ENCODE results near the gene PLEKHN1.
"Not testable (repeated sequence)": the region's sequence is repeated elsewhere in the genome, so short reads cannot be mapped to it uniquely, and the experiment has no call there.

PLEKHN1 gene

DNA sequence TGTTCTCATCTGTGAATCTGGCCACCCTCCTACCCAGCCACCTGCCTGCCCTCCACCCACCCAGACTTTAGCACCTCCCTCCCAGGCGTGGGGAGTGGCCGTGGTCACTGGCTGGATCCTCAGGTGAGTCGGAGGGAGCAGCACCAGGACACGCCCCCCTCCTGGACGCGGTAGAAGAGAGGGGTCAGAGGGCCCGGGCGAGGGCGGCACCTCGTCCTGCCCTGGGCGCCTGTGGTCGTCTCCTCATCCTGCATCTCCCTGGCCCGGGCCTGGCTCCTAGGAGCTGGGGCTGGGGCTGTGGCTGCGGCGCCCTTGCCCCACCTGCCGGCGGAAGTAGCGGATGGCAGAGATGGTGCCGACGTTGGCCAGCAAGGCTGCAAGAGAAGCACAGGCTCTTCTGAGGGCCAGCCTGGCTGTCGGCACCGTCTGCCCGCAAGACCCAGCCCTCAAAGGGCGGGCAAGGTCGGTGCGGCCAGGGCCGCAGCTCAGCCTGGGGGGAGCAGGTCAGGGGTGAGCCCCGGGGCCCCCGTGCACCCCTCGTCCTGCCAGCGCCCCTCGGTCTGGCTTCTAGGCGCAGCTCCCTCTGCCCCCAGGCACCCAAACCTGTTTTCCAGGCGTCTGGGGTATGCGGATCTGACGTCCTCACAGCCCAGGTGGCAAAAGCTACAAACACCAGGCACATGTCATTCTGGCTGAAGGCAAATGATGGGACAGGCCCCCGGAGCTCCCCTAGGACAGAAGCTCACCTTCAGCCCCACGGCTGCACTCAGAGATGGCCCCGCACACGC lies 9.8 kb downstream of the PLEKHN1 start:
- peak in 4 of 5 donors; percentile 46 to 71 (median 56) for DNase-seq

DNA sequence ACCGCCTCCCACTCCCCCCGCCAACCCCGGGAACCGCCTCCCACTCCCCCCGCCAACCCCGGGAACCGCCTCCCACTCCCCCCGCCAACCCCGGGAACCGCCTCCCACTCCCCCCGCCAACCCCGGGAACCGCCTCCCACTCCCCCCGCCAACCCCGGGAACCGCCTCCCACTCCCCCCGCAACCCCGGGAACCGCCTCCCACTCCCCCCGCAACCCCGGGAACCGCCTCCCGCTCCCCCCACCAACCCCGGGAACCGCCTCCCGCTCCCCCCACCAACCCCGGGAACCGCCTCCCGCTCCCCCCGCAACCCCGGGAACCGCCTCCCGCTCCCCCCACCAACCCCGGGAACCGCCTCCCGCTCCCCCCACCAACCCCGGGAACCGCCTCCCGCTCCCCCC lies 10.5 kb downstream of the PLEKHN1 start:
- not testable (repeated sequence) for DNase-seq

DNA sequence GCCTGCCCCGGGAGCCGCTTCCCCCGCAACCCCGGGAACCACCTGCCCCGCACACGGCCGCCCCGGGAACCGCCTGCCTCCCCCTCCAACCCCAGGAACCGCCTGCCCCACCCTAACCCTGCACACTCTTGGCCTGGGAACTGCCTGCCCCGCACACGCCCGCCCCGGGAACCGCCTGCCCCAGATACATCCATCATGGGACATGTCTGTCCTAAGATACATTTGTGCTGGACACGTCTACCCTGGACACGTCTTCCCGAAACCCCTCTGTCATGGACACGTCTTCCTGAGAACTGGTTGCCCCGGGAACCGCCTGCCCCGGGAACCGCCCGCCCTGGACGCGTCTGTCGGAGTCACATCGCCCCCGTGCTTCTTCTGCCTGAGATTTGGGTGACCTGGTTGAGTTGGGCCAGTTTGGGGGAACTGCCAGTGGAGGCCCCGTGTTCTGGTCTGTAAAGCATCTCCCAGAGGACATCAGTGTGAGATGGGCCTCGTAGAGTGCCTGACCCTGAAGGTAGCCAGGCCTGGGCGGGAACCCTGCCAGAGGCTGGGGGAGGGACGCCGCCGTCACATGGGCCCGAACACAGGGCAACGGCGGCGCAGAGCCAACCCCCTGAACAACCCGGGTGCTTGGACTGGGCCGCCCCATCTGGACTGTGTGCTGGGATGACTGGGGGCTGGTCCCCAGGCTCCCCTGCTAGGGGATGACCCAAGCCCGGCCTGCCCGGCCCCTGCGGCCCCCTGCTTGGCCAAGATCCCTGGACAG lies 12.0 kb downstream of the PLEKHN1 start:
- DNase-seq, result no peak

DNA sequence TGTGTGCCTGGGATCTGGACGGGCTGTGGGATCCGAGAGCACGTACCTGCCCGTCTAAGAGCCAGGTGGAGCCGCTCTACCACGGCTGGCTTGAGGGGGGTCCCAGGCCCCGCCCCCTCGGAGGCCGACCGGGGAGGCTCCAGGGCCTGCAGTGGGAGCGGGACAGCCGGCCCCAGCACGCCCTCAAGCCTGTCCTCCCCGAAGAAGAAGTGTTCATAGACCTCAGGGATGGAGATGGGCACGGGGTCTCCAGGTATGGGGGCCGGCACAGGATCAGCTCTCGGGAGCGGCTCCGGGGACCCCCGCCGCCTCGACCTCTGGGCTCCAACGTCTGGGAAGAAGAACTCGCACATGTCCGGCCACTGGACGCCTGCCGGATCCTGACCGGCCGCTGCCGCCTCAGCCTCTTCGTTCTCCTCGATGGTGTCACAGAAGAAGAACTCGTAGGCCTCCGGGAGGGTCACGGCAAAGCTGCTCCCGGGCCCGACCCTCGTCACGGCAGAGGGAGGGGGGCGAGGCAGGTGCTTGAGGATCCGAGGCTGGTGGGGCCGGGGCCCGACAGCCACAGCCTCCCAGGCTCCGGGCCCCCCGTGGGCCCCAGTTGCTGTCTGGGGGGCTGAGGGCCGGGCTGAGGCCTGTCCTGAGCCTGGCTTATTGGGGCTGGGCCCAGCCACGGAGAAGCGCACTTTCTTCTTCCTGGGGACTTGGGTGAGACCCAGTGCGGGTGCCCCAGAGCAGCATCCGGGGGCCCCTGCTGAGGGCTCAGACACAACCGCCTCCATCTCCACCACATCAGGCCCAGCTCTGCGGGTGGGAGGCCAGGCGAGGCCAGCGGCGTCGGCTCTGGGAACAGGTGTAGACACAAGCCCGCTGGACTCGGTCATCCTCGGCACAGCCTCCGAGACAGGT lies 12.8 kb downstream of the PLEKHN1 start:
- no peak for DNase-seq

DNA sequence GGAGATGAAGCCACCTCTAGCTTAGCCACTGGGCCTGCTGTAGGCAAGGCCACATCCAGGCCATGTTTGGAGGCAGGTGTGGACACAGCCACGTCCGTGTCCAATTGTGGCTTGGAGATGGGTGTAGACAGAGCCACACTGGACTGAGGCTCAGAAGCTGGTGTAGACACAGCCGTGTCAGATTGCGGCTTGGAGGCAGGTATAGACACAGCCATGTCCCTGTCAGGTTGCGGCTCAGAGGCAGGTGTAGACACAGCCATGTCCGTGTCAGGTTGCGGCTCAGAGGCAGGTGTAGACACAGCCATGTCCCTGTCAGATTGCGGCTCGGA lies 13.4 kb downstream of the PLEKHN1 start:
- DNase-seq, result no peak

DNA sequence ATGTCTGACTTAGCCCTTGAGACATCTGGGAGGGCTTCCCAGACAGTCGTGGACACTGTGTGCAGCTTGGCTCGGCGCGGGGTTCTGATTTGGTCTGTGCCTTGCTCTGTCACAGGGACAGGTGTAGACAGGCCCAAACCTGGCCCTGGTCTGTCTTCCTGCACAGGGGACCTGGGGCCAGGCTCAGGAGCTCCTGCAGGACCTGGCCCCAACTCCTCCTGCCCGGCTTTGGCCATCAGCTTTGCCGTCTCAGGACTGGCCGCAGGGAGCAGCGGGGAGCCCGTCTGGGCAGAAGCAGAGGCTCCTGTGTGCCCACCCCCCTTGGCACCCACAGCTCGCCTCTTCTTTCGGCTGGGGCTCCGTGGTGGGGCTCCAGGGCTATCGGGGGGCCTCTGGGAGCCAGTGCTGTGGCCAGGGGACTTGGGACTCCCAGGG lies 13.9 kb downstream of the PLEKHN1 start:
- DNase-seq, result no peak

DNA sequence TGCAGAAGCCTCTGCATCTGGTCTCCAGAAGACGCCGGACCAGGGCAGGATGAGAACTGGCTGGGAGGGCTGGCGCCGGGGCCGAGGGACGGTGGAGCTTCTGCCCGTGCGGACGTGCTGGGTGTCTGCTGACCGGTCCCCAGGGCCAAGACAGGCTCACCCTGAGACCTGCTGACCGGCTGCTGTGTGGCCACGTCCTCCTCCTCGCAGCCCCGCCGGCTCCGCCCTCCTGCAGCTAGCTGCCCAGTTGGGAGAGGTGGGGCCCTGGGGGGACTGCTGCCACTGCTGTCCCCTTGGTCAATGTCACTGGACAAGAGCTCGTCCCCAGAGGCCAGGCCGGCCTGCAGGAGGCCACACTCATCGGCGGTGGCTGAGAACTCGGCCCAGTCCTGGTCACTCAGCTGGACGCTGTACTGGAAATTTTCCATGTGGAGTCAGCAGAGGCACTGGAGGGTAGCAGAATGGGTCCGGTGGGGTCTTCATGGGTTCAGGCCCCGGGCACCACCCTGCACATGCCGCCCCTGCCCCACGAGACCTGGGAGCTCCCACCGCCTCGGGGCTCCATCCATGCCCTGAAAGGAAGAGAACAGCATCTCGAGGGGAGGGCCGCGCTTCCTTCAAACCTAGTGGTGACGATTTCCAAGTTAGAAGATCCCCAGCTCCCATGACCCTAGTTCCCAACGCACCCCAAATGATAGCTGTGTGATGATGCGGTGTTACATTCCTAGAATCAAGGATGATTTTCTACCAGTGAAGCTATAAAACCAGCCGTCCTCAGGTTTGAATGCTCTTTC lies 14.5 kb downstream of the PLEKHN1 start:
- no peak for DNase-seq

DNA sequence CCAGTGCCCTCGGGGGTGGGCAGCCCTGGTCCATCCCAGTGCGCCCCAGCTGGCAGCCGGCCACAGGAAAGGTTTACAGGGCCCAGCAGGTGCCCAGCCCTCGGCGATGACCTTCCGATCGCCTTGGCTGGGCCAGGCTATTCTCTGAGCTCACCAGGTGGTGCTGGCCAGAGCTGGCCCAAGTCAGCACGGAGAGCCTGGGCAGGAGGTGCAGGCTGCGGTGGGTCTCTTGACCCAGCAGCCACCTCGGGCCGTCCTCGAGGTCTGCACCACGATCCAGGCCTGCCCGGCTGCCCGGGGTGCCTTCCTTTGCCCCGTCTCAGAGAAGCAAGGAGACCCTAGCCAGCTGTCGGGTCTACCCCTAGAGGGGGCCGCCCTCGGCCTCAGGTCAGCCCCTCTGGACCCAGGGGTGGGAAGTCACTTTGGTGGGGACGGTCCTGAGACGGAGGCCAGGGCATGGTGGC lies 15.2 kb downstream of the PLEKHN1 start:
- no peak for DNase-seq

DNA sequence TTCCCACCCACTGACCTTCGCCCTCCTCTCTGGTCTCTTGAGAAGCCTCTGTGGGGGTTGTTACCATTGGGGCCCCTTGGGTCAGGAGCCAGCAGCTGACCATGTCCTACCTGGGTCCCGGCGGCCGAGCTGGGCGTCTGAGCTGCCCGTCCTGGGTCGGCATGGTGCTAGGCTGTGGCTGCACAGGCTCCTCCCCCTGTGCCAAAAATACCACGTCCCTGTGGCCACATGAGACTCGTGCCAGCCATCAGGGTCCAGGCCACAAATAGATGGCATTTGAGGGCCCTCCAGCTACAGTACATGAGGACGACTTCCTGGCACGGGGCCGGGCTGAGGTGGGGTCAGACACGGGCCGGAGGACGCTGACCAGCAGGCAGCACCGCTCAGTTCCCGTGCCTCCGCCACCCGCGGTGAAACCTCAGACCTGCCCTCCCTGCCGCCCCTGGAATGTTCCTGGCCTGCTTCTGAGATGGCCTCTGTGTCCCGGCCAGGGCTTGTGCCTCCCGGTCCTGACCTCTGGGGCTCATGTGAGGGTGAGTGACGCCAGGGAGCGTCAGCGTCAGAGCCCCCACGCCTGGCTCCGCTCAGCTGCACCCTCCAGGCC lies 15.8 kb downstream of the PLEKHN1 start, which contains the start of gene PERM1:
Gene PERM1 (minus strand): TSS at position 139 of the 604 bp plus-strand sequence. CDS start 1,064 bp downstream, outside the sequence.
- no peak for DNase-seq

DNA sequence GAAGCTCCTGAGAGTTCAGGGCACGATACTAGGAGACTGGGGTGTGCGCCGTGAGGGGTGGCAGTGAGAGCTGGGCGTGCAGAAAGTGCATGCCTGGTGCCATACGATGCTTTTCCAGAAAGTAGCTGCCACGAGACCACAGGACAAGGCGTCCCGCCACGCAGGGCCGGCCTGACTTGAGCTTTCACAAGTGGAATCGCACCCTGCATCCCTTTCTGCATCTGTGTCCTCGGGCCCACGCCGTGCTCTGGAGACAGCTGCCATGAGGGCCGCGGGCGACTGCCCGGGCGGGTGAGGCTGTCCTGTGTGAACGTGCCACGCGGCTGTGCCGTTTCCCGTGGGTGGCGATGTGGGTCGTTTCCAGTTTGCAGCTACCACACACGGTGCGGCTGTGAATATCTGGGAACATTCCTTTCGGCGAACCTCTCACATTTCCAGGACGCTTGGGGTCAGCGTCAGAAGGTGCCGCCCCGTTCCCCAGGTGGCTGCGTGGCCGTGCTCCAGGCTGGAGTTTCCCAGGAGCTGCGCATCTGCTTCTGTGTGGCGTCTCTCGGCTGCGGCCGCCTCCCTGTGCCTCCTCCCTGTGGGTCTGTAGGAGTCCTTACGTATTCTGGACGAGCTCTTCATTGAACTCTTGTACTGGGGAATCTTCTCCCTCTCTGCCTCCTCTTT lies 16.6 kb downstream of the PLEKHN1 start:
- peak in 1 of 5 donors; percentile 10 for DNase-seq

DNA sequence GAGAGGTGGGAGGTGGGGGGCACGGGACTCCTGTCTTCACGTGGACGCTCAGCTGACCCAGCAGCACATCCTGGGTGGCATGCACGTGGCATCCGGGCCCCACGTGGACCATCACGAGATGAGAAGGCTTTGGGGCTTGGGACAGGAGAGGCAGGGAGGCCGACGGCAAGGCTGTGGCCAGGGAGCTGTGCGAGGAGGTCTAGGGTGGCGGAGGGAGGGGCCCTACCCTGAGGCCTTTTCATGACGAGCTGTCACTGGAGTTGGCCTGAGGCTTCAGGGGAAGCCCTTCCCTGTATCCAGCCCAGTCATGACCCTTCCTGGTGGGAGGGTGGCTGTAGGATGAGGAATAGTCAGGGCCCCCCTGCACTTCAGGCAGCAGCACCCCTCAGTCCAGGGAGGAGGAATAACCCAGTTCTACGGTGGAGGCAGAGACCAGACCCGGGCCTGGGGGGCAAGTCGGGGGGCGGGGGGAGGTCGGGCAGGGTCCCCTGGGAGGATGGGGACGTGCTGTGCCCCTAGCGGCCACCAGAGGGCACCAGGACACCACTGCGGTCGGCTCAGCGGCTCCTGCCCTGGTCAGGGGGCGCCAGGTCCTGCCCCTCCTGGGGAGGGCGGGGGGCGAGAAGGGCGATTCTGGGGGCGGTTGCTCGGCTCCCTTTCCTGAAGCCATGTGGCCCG lies 17.7 kb downstream of the PLEKHN1 start:
- peak in 3 of 5 donors; percentile 50 to 53 (median 52) for DNase-seq

DNA sequence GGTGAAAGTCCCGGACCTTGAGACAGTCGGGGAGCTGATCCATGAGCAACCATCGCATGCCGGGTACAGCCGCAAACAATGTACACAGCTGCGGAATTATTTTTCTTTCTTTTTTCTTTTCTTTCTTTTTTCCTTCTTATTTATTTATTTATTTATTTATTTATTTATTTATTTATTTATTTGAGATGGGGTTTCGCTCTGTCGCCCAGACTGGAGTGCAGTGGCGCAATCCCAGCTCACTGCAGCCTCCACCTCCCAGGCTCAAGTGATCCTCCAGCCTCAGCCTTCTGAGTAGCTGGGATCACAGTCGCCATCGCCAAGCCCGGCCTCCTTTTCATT lies 18.2 kb downstream of the PLEKHN1 start:
- no peak for DNase-seq

DNA sequence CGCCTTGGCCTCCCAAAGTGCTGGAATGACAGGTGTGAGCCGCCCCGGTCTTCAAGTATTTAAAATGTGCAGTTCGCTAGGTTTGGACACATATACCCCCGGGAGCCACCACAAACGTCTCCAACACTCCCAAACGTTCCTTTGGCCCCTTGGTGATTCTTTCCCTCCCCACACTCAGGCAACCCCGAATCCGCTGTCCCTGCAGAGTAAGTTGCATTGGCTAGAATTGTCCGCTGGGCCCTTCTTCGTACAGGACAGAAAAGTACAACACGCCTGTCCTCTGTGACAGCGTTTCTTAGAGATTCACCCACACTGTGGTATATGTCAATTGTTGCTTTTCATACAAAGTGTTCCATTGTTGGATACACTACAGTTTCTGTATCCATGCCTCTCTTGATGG lies 18.8 kb downstream of the PLEKHN1 start:
- DNase-seq, result no peak

DNA sequence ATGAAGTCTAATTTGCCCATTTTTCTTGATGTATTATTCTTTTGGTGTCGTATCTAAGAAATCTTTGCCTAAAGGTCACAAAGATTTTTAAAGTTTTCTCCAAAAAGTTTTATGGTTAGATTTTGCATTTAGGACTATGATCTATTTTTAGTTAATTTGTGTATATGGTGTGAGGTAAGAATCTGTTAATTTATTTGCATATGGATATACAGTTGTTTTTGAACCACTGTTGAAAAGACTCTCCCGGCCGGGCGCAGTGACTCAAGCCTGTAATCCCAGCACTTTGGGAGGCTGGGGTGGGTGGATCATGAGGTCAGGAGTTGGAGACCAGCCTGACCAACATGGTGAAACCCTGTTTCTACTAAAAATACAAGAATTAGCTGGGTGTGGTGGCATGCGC lies 21.8 kb downstream of the PLEKHN1 start:
- not testable (repeated sequence) for DNase-seq

DNA sequence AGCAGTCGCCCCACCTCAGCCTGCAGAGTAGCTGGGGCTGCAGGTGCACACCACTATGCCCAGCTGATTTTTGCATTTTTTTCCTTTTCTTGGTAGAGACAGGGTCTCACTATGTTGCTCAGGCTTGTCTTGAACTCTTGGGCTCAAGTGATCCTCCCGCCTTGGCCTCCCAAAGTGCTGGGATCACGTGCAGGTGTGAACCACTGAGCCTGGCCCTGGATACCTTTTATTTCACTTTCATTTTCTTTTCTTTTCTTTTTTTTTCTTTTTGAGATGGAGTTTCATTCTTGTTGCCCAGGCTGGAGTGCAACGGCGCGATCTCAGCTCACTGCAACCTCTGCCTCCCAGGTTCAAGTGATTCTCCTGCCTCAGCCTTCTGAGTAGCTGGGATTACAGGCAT lies 25.0 kb downstream of the PLEKHN1 start:
- not testable (repeated sequence) for DNase-seq

DNA sequence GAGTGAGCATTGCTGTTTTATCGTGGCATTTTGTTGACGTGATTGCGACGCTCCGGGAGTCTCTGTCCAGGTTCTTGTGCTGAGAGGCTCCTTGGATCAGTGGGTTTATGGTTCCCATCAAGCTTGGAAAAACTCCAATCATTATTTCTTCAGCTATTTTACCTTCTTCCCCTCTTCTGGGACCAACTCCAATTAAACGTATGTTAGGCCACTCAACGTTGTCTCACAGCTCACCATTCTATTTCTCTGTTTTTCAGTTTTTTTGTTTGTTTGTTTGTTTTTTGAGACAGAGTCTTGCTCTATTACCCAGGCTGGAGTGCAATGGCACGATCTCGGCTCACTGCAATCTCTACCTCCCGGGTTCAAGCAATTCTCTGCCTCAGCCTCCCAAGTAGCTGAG lies 25.6 kb downstream of the PLEKHN1 start:
- DNase-seq, result no peak

DNA sequence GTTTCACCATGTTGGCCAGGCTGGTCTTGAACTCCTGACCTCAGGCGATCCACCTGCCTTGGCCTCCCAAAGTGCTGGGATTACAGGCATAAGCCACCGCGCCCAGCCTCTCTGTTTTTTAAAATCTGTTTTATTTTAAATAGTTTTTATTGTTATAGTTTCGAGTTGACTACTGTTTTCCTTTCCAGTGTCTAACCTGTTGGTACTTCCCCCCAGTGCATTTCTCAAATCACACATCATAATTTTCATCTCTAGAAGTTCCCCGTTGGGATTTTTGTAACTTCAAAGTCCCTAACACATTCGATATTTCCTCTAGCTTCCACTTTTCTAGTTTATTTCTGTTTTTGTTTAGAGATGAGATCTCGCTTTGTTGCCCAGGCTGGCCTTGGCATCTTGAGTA lies 26.1 kb downstream of the PLEKHN1 start:
- DNase-seq, result no peak

DNA sequence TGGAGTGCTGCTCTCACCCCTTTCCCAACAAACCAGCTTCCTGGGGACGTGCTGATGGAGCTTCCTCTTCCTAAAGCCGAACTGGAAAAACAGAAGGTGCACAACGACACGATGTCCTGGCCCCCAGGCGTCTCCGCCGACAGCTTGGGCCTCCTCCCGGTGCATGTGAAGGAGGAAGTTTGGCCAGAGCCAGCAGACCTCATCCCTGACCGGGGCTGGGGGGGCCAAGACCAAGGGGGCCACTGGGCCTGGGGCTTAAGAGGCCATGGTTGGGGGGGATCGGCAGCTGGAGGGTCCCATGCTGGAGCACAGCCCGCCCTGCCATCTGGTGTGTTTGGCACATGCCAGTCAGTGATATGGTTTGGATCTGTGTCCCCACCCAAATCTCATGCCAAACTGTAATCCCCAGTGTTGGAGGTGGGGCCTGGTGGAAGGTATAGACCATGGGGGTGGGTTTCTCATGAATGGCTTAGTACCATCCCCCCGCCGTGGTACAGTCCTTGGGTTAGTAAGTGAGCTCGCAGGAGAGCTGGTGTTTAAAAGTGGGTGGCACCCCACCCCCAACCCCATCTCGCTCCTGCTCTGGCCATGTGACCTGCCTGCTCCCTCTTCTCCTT lies 27.2 kb downstream of the PLEKHN1 start:
- no peak for DNase-seq

DNA sequence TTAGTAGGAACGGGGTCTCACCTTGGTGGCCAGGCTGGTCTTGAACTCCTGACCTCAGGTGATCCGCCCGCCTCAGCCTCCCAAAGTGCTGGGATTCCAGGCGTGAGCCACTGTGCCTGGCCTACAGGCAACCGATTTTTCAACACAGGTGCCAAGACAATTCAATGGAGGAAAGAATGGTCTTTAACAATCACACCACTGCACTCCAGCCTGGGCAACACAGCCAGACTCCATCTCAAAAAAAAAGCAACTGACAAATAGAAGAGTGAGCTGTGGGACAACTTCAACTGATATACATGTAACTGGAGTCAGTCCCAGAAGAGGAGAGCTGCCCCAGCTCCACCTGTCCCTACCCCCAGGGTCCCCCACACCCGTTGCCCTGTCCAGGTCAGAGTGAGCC lies 28.3 kb downstream of the PLEKHN1 start:
- not testable (repeated sequence) for DNase-seq
